Bronchial epithelial cell (primary cell): ENCODE results near the gene RPL13. TPM values are rescaled to one million over a fixed set of nuclear protein-coding genes. Genes with fewer than 3 reads are reported as not detected.

Experiments used
- DNase-seq: peaks from one replicate; pipeline ENCODE4 v3.0.0-alpha.2; 2010; ENCODE audit warnings: low read depth
- FAIRE-seq: peaks from 2 replicates; lab custom pipeline; 2011; peaks lifted over from hg19 to GRCh38; lab: Jason Lieb, UNC
- H3K27me3 ChIP-seq: 2 replicates; pipeline ENCODE4 v1.5.1; 2011; ENCODE audit warnings: low read length; ENCODE audit not compliant: control insufficient read depth, insufficient read depth
- H3K36me3 ChIP-seq: 2 replicates; pipeline ENCODE4 v1.5.1; 2011; ENCODE audit warnings: low read length; ENCODE audit not compliant: control insufficient read depth, insufficient read depth
- H3K4me3 ChIP-seq: 2 replicates; pipeline ENCODE4 v1.5.1; 2011; ENCODE audit warnings: mild to moderate bottlenecking, low read depth, low read length, control low read depth
- CTCF ChIP-seq: IDR thresholded peaks from 2 replicates; pipeline ENCODE4 v1.5.1; 2011; ENCODE audit warnings: mild to moderate bottlenecking, moderate library complexity, low read length, control low read depth, inconsistent platforms; ENCODE audit not compliant: insufficient read depth, severe bottlenecking
- total RNA-seq: library from RNA; depleted of rRNA; stranded (reverse); fragments of >200 nt; gene quantifications from 2 replicates; pipeline ENCODE4 v1.2.1, GENCODE V29; 2014

Gene RPL13
- total RNA-seq, 1 donor from 2014 or later, result 4,913 TPM

- peaks cover 23% of the 10 kb centered on the region for H3K36me3 ChIP-seq
- no peaks in the 10 kb centered on the region for H3K27me3 ChIP-seq
- no peak for DNase-seq
- no peak for TF ChIP-seq CTCF
- FAIRE-seq, result no peak
- H3K4me3 ChIP-seq, result peak overlapping the region; percentile 91
These were observed 831 bp downstream of the RPL13 start for GRCh38 chr16:89561142-89561883.

- peak overlapping the region; percentile 91 for H3K4me3 ChIP-seq
- H3K27me3 ChIP-seq, result no peaks in the 10 kb centered on the region
- DNase-seq, result no peak
- no peak for TF ChIP-seq CTCF
- FAIRE-seq, result no peak
- peaks cover 23% of the 10 kb centered on the region for H3K36me3 ChIP-seq
These were observed 1.6 kb downstream of the RPL13 start for GRCh38 chr16:89561884-89562599.

GRCh38 chr16:89562939-89563338 is 2.5 kb downstream of the RPL13 start:
- TF ChIP-seq CTCF, result no peak
- H3K36me3 ChIP-seq, result peaks cover 23% of the 10 kb centered on the region
- no peaks in the 10 kb centered on the region for H3K27me3 ChIP-seq
- H3K4me3 ChIP-seq, result no peak overlapping the region
- DNase-seq (no peak), FAIRE-seq (no peak)

GRCh38 chr16:89563639-89564392 is 3.3 kb downstream of the RPL13 start:
- Histone ChIP-seq H3K36me3 (peaks cover 23% of the 10 kb centered on the region), H3K4me3 (no peak overlapping the region), H3K27me3 (no peaks in the 10 kb centered on the region)
- FAIRE-seq (no peak), DNase-seq (no peak)
- no peak for TF ChIP-seq CTCF

- H3K4me3 ChIP-seq, result no peak overlapping the region
These were observed 4.2 kb downstream of the RPL13 start for GRCh38 chr16:89564476-89565255.

More at GRCh38 chr16:89564476-89565255, 4.2 kb downstream of the RPL13 start:
- TF ChIP-seq CTCF, result no peak
- Histone ChIP-seq H3K27me3 (no peaks in the 10 kb centered on the region), H3K36me3 (peaks cover 23% of the 10 kb centered on the region)
- peak; percentile 3 for DNase-seq
- no peak for FAIRE-seq
